Mucosa of descending colon (tissue), 3 donors: ENCODE data around the gene UBE2G1. TPM values are rescaled to one million over a fixed set of nuclear protein-coding genes. Genes with fewer than 3 reads are reported as not detected.

Source experiments
- ATAC-seq: fragments of 200-7000 bp; cut with Tn5 transposase; one replicate; pipeline ENCODE4 v1.9.1; 2020; ENCODE audit warnings: mild to moderate bottlenecking, moderate library complexity
- DNase-seq, 3 donors: peaks; one replicate each; pipeline ENCODE4 v3.0.0-alpha.2; 2020
- H3K36me3 ChIP-seq: fragments of 200-600 bp; one replicate; pipeline ENCODE4 v1.8.0; 2021; ENCODE audit warnings: low read depth, mild to moderate bottlenecking
- H3K4me1 ChIP-seq: fragments of 200-600 bp; one replicate; pipeline ENCODE4 v1.8.0; 2021; ENCODE audit warnings: low read depth, mild to moderate bottlenecking
- H3K4me3 ChIP-seq: fragments of 200-600 bp; one replicate; pipeline ENCODE4 v1.8.0; 2021; ENCODE audit warnings: mild to moderate bottlenecking
- H3K9me3 ChIP-seq: fragments of 200-600 bp; one replicate; pipeline ENCODE4 v1.8.0; 2021; ENCODE audit warnings: mild to moderate bottlenecking
- CTCF ChIP-seq: fragments of 200-600 bp; IDR thresholded peaks from one replicate; pipeline ENCODE4 v1.8.0; 2022; ENCODE audit warnings: antibody characterized with exemption, mild to moderate bottlenecking
- intact Hi-C, 2 donors: fragments of 100-400 bp; cut with DNase I in 1 of 2; cut with micrococcal nuclease in 1 of 2; formaldehyde crosslinking; loops; one replicate each; pipeline versions ENCODE4 v1.11.0 to v1.11.1; 2022; cut with DNase I, micrococcal nuclease
- total RNA-seq, 3 donors: library from RNA; stranded (reverse); fragmentation: NEBNext Ultra II Directional in 2 of 3; extraction: Animal tissue kit (Norgen Biotek cat#: 25700) in 2 of 3; gene quantifications; one replicate each; pipeline versions ENCODE4 v1.2.1 to v1.2.4, GENCODE V29; 2021 to 2023
- donor health status: DM: no; HTN: no; CAD: no; lungs with moderate emphysema.
- donor health status: DM: no; HTN: no; CAD: no.
- donor health status: DM: no; HTN: yes; CAD: no.

The UBE2G1 gene
- total RNA-seq, 3 donors from 2014 or later: 51.9 to 103 (median 56.7) TPM

- peaks cover 40% of the 10 kb centered on the region for H3K4me1 ChIP-seq
- intact Hi-C loops: no loop called here
- H3K36me3 ChIP-seq: no peaks in the 10 kb centered on the region
- H3K9me3 ChIP-seq: no peaks in the 10 kb centered on the region
- no peak for DNase-seq
- ATAC-seq: no peak
- H3K4me3 ChIP-seq: no peak overlapping the region
- TF ChIP-seq CTCF: no peak
Measured at GRCh38 chr17:4248504-4249277, 117.8 kb downstream of the UBE2G1 start.

- H3K4me1 ChIP-seq: peaks cover 40% of the 10 kb centered on the region
Measured at GRCh38 chr17:4247971-4248388, 118.5 kb downstream of the UBE2G1 start.

GRCh38 chr17:4247361-4247970 lies 119.0 kb downstream of the UBE2G1 start:
- peak; percentile 91 for ATAC-seq
- peaks cover 40% of the 10 kb centered on the region for H3K4me1 ChIP-seq

More at GRCh38 chr17:4247971-4248388, 118.5 kb downstream of the UBE2G1 start:
- Histone ChIP-seq H3K4me3 (no peak overlapping the region), H3K36me3 (no peaks in the 10 kb centered on the region), H3K9me3 (no peaks in the 10 kb centered on the region)
- ATAC-seq (peak; percentile 93), DNase-seq (peak; percentile 82 to 85 (median 84))
- no peak for TF ChIP-seq CTCF
- intact Hi-C loops: no loop called here

GRCh38 chr17:4246674-4247073 lies 119.8 kb downstream of the UBE2G1 start:
- DNase-seq: no peak
- Histone ChIP-seq H3K4me1 (peaks cover 40% of the 10 kb centered on the region), H3K36me3 (no peaks in the 10 kb centered on the region), H3K4me3 (no peak overlapping the region), H3K9me3 (no peaks in the 10 kb centered on the region)
- no peak for ATAC-seq
- TF ChIP-seq CTCF: no peak
- intact Hi-C loops: no loop called here

More at GRCh38 chr17:4247361-4247970, 119.0 kb downstream of the UBE2G1 start:
- DNase-seq: peak in 1 of 3 donors; percentile 35
- Histone ChIP-seq H3K36me3 (no peaks in the 10 kb centered on the region), H3K4me3 (no peak overlapping the region), H3K9me3 (no peaks in the 10 kb centered on the region)
- no peak for TF ChIP-seq CTCF
- intact Hi-C loops: no loop called here

- Histone ChIP-seq H3K4me3 (no peak overlapping the region), H3K4me1 (peaks cover 6% of the 10 kb centered on the region), H3K9me3 (no peaks in the 10 kb centered on the region), H3K36me3 (no peaks in the 10 kb centered on the region)
- DNase-seq (no peak), ATAC-seq (peak; percentile 83)
- no peak for TF ChIP-seq CTCF
- intact Hi-C loops: no loop called here
Measured at GRCh38 chr17:4241535-4241934, 124.9 kb downstream of the UBE2G1 start.
